GM23338 (cell line): ENCODE measurements around the gene TRAF1. TPM values are rescaled to one million over a fixed set of nuclear protein-coding genes. Genes with fewer than 3 reads are reported as not detected.

Experiments used
- ATAC-seq: fragments of 200-7000 bp; cut with Tn5 transposase; 3 replicates; pipeline ENCODE4 v1.9.1; 2020
- DNase-seq: peaks from one replicate; pipeline ENCODE4 v3.0.0-alpha.2; 2015; ENCODE audit warnings: low spot score
- H2AFZ ChIP-seq: fragments of 200-600 bp; sonication (generic); 2 replicates; pipeline ENCODE4 v1.8.0; 2016; ENCODE audit warnings: antibody characterized with exemption, mild to moderate bottlenecking, moderate library complexity
- H3F3A ChIP-seq: fragments of 200-600 bp; sonication (generic); replicated peaks from 2 replicates; pipeline ENCODE4 v1.8.0; 2017; ENCODE audit warnings: antibody characterized with exemption, mixed run types, low read depth
- H3K27ac ChIP-seq: fragments of 200-600 bp; sonication (generic); 2 replicates; pipeline ENCODE4 v1.6.1; 2016; ENCODE audit warnings: low read depth
- H3K27me3 ChIP-seq: fragments of 200-600 bp; sonication (generic); 2 replicates; pipeline ENCODE4 v1.8.0; 2016; ENCODE audit warnings: mild to moderate bottlenecking, mixed run types, moderate library complexity; ENCODE audit not compliant: insufficient read depth
- H3K36me3 ChIP-seq: fragments of 200-600 bp; sonication (generic); 2 replicates; pipeline ENCODE4 v1.8.0; 2016; ENCODE audit warnings: mild to moderate bottlenecking; ENCODE audit not compliant: insufficient read depth
- H3K4me1 ChIP-seq: fragments of 200-600 bp; sonication (generic); 2 replicates; pipeline ENCODE4 v1.8.0; 2016; ENCODE audit warnings: mild to moderate bottlenecking, moderate library complexity; ENCODE audit not compliant: insufficient read depth
- H3K4me2 ChIP-seq: fragments of 200-600 bp; sonication (generic); 2 replicates; pipeline ENCODE4 v1.7.1; 2017; ENCODE audit warnings: mixed run types
- H3K4me3 ChIP-seq: fragments of 200-600 bp; sonication (generic); 2 replicates; pipeline ENCODE4 v1.6.1; 2016; ENCODE audit warnings: mixed run types
- H3K79me2 ChIP-seq: fragments of 200-600 bp; sonication (generic); replicated peaks from 2 replicates; pipeline ENCODE4 v1.8.0; 2017; ENCODE audit warnings: mild to moderate bottlenecking; ENCODE audit not compliant: insufficient read depth
- H3K9me2 ChIP-seq: fragments of 200-600 bp; sonication (generic); 2 replicates; pipeline ENCODE4 v1.8.0; 2017; ENCODE audit not compliant: insufficient read depth
- H4K20me1 ChIP-seq: fragments of 200-600 bp; sonication (generic); replicated peaks from 2 replicates; pipeline ENCODE4 v1.8.0; 2017; ENCODE audit warnings: mild to moderate bottlenecking; ENCODE audit not compliant: insufficient read depth
- H3K27ac Mint-ChIP-seq: 2 replicates; pipeline ENCODE4 v1.8.0; 2020; ENCODE audit warnings: inconsistent platforms, mild to moderate bottlenecking, moderate library complexity, mixed read lengths
- H3K27me3 Mint-ChIP-seq: 3 replicates; pipeline ENCODE4 v1.8.0; 2022; ENCODE audit warnings: low read depth, mild to moderate bottlenecking, moderate library complexity, mixed read lengths, inconsistent platforms; ENCODE audit not compliant: insufficient read depth, poor library complexity
- H3K36me3 Mint-ChIP-seq: 3 replicates; pipeline ENCODE4 v1.8.0; 2021; ENCODE audit warnings: low read depth, mild to moderate bottlenecking, inconsistent platforms, moderate library complexity, mixed read lengths
- H3K4me1 Mint-ChIP-seq: 3 replicates; pipeline ENCODE4 v1.8.0; 2020; ENCODE audit warnings: mild to moderate bottlenecking, inconsistent platforms, mixed read lengths
- H3K4me3 Mint-ChIP-seq: 3 replicates; pipeline ENCODE4 v1.8.0; 2021; ENCODE audit warnings: moderate library complexity, mild to moderate bottlenecking, inconsistent platforms, mixed read lengths
- H3K9me3 Mint-ChIP-seq: 3 replicates; pipeline ENCODE4 v1.8.0; 2020; ENCODE audit warnings: moderate library complexity, mild to moderate bottlenecking, inconsistent platforms, mixed read lengths
- CTCF ChIP-seq, 2 experiments: fragments of 200-600 bp in 1 of 2; sonication (generic) in 1 of 2; conservative IDR thresholded peaks; 2 replicates each; pipeline versions ENCODE4 v1.5.1 to v1.6.1; 2016 to 2017; ENCODE audit warnings: antibody characterized with exemption in 2 of 2, low read depth in 2 of 2, mild to moderate bottlenecking in 2 of 2, moderate library complexity in 1 of 2
- ETS1 ChIP-seq: IDR thresholded peaks from 2 replicates; pipeline ENCODE4 v1.6.1; 2016; ENCODE audit warnings: antibody characterized with exemption
- EZH2 ChIP-seq: fragments of 200-600 bp; sonication (generic); IDR thresholded peaks from one replicate; pipeline ENCODE4 v1.8.0; 2017; ENCODE audit warnings: antibody characterized with exemption, mild to moderate bottlenecking, low read depth; ENCODE audit not compliant: unreplicated experiment
- EZH2phosphoT487 ChIP-seq: fragments of 200-600 bp; sonication (generic); IDR thresholded peaks from one replicate; pipeline ENCODE4 v1.8.1; 2018; ENCODE audit warnings: antibody characterized with exemption; ENCODE audit not compliant: unreplicated experiment
- NANOG ChIP-seq: IDR thresholded peaks from 2 replicates; pipeline ENCODE4 v1.6.1; 2016; ENCODE audit warnings: antibody characterized with exemption, borderline replicate concordance
- REST ChIP-seq: IDR thresholded peaks from one replicate; pipeline ENCODE4 v1.6.1; 2018; ENCODE audit warnings: antibody characterized with exemption; ENCODE audit not compliant: unreplicated experiment
- STAT1 ChIP-seq: IDR thresholded peaks from one replicate; pipeline ENCODE4 v1.6.1; 2016; ENCODE audit warnings: antibody characterized with exemption; ENCODE audit not compliant: unreplicated experiment
- ZNF114 ChIP-seq: fragments of 250-450 bp; sonication (Bioruptor Pico); IDR thresholded peaks from 2 replicates; pipeline ENCODE4 v1.5.0; 2020; ENCODE audit warnings: mild to moderate bottlenecking, moderate library complexity
- ZNF331 ChIP-seq: fragments of 250-450 bp; sonication (Bioruptor Pico); IDR thresholded peaks from 2 replicates; pipeline ENCODE4 v1.5.0; 2020; ENCODE audit warnings: low read depth, mild to moderate bottlenecking, moderate library complexity
- polyA plus RNA-seq: library from polyadenylated mRNA; unstranded; fragments of >200 nt; fragmentation: Nextera tagmentation; extraction: Ambion mirVana; gene quantifications from 2 replicates; pipeline ENCODE4 v1.2.1, GENCODE V29; 2016
- total RNA-seq: library from RNA; depleted of rRNA; stranded (reverse); fragments of >200 nt; shearing (Covaris generic); gene quantifications from 2 replicates; pipeline ENCODE4 v1.2.3, GENCODE V29; 2014

Gene TRAF1
- total and polyA plus RNA-seq, 2 experiments from 2014 or later = 0.39 to 1.4 TPM

- no peaks in the 10 kb centered on the region for H3K4me1 ChIP-seq
- H2AFZ ChIP-seq = no peak overlapping the region
- no peak overlapping the region for H3K27ac ChIP-seq
- H3K27ac Mint-ChIP-seq = no peak overlapping the region
- H4K20me1 ChIP-seq = no peaks in the 10 kb centered on the region; the same call in 1 of the 2 replicates
- H3K27me3 Mint-ChIP-seq = peaks cover 11% of the 10 kb centered on the region
- H3K9me2 ChIP-seq = no peaks in the 10 kb centered on the region
- no peaks in the 10 kb centered on the region for H3F3A ChIP-seq
- H3K36me3 ChIP-seq = no peaks in the 10 kb centered on the region; the same call in 1 of the 2 replicates
- ATAC-seq (no peak), DNase-seq (no peak)
- peaks cover 11% of the 10 kb centered on the region for H3K36me3 Mint-ChIP-seq
- no peak overlapping the region for H3K4me3 Mint-ChIP-seq
- no peak overlapping the region for H3K4me3 ChIP-seq
- H3K4me1 Mint-ChIP-seq = peaks cover 4% of the 10 kb centered on the region; the same call in 2 of the 3 replicates
- no peaks in the 10 kb centered on the region for H3K27me3 ChIP-seq
- H3K4me2 ChIP-seq = no peak overlapping the region
- TF ChIP-seq ZNF114 (CRISPR knock-in tag) (no peak), CTCF (conservative IDR thresholded peaks at IDR 0.05; ENCODE audit: low read depth in 2 of 2) (0 out of 4 replicates have a peak, but pooled peaks of 1 of the 2 experiments have one; percentile 3), ETS1 (no peak)
- no peaks in the 10 kb centered on the region for H3K79me2 ChIP-seq
- H3K9me3 Mint-ChIP-seq = no peaks in the 10 kb centered on the region
Measured at GRCh38 chr9:120861935-120862334, 64.7 kb downstream of the TRAF1 start.

- no peak overlapping the region for H3K4me3 ChIP-seq
- peaks cover 4% of the 10 kb centered on the region; the same call in 2 of the 3 replicates for H3K4me1 Mint-ChIP-seq
- no peak for DNase-seq
- no peaks in the 10 kb centered on the region for H3K79me2 ChIP-seq
- no peaks in the 10 kb centered on the region for H3F3A ChIP-seq
- no peak overlapping the region for H3K4me2 ChIP-seq
- no peak for ATAC-seq
- no peaks in the 10 kb centered on the region for H3K27me3 ChIP-seq
- H2AFZ ChIP-seq = no peak overlapping the region
- H3K27ac ChIP-seq = no peak overlapping the region
- H3K27me3 Mint-ChIP-seq = peaks cover 8% of the 10 kb centered on the region
- H3K4me3 Mint-ChIP-seq = no peak overlapping the region
- no peak overlapping the region for H3K27ac Mint-ChIP-seq
- H3K9me2 ChIP-seq = no peaks in the 10 kb centered on the region
- H3K36me3 Mint-ChIP-seq = peaks cover 9% of the 10 kb centered on the region
- no peaks in the 10 kb centered on the region; the same call in 1 of the 2 replicates for H3K36me3 ChIP-seq
- H4K20me1 ChIP-seq = no peaks in the 10 kb centered on the region; the same call in 1 of the 2 replicates
- H3K4me1 ChIP-seq = no peaks in the 10 kb centered on the region
- no peaks in the 10 kb centered on the region for H3K9me3 Mint-ChIP-seq
- TF ChIP-seq ZNF331 (CRISPR knock-in tag) (no peak), STAT1 (no peak), EZH2phosphoT487 (no peak), EZH2 (no peak), NANOG (no peak), REST (no peak), ETS1 (no peak)
Measured at GRCh38 chr9:120860083-120860482, 66.5 kb downstream of the TRAF1 start.
